WTC11 (cell line): ENCODE results near the gene GATD1. TPM values are rescaled to one million over a fixed set of nuclear protein-coding genes. Genes with fewer than 3 reads are reported as not detected.
A peak's percentile ranks its signal among the peaks of the same experiment; 100 is the strongest.

Source experiments
- E2F1 ChIP-seq: sonication (generic); formaldehyde crosslinking; IDR thresholded peaks from 2 replicates; pipeline ENCODE4 v1.8.0; 2022; ENCODE audit warnings: mild to moderate bottlenecking, missing genetic modification reagents
- E2F4 ChIP-seq: sonication (generic); formaldehyde crosslinking; IDR thresholded peaks from 2 replicates; pipeline ENCODE4 v1.8.1; 2022; ENCODE audit warnings: low read depth, mild to moderate bottlenecking, moderate library complexity, missing genetic modification reagents, borderline replicate concordance
- ELF4 ChIP-seq: sonication (generic); formaldehyde crosslinking; IDR thresholded peaks from 2 replicates; pipeline ENCODE4 v1.8.1; 2022; ENCODE audit warnings: low read depth, mild to moderate bottlenecking, moderate library complexity, missing genetic modification reagents
- FOXP1 ChIP-seq: sonication (generic); formaldehyde crosslinking; IDR thresholded peaks from 2 replicates; pipeline ENCODE4 v1.8.0; 2022; ENCODE audit warnings: missing genetic modification reagents, mild to moderate bottlenecking, moderate library complexity, borderline replicate concordance
- FOXP4 ChIP-seq: sonication (generic); formaldehyde crosslinking; IDR thresholded peaks from 2 replicates; pipeline ENCODE4 v1.8.0; 2022; ENCODE audit warnings: mild to moderate bottlenecking, missing genetic modification reagents
- HMGA2 ChIP-seq: fragments of 250-450 bp; sonication (Bioruptor Pico); IDR thresholded peaks from 2 replicates; pipeline ENCODE4 v1.4.0; 2021; ENCODE audit warnings: mild to moderate bottlenecking, moderate library complexity
- HMGXB4 ChIP-seq: sonication (generic); formaldehyde crosslinking; IDR thresholded peaks from 2 replicates; pipeline ENCODE4 v1.8.1; 2023; ENCODE audit warnings: mild to moderate bottlenecking, moderate library complexity, missing genetic modification reagents
- JAZF1 ChIP-seq: fragments of 250-450 bp; sonication (Bioruptor Pico); IDR thresholded peaks from 2 replicates; pipeline ENCODE4 v1.9.0; 2021; ENCODE audit warnings: moderate library complexity, mild to moderate bottlenecking, inconsistent platforms
- JUN ChIP-seq: sonication (generic); formaldehyde crosslinking; IDR thresholded peaks from 2 replicates; pipeline ENCODE4 v1.8.0; 2023; ENCODE audit warnings: mild to moderate bottlenecking, missing genetic modification reagents
- MAX ChIP-seq: sonication (generic); formaldehyde crosslinking; IDR thresholded peaks from 2 replicates; pipeline ENCODE4 v1.8.0; 2022; ENCODE audit warnings: mild to moderate bottlenecking, missing genetic modification reagents
- MLX ChIP-seq: sonication (generic); formaldehyde crosslinking; IDR thresholded peaks from 2 replicates; pipeline ENCODE4 v1.8.1; 2023; ENCODE audit warnings: mild to moderate bottlenecking, missing genetic modification reagents, moderate library complexity
- MXD4 ChIP-seq: fragments of 250-450 bp; sonication (Bioruptor Pico); IDR thresholded peaks from 2 replicates; pipeline ENCODE4 v1.8.0; 2021; ENCODE audit warnings: mild to moderate bottlenecking, moderate library complexity, borderline replicate concordance
- NR1H2 ChIP-seq: sonication (generic); formaldehyde crosslinking; IDR thresholded peaks from 2 replicates; pipeline ENCODE4 v1.9.0; 2021; ENCODE audit warnings: mild to moderate bottlenecking, moderate library complexity, missing genetic modification reagents
- OVOL2 ChIP-seq: fragments of 250-450 bp; sonication (Bioruptor Pico); IDR thresholded peaks from 2 replicates; pipeline ENCODE4 v1.9.0; 2021; ENCODE audit warnings: mild to moderate bottlenecking, borderline replicate concordance
- SOX15 ChIP-seq: fragments of 250-450 bp; sonication (Bioruptor Pico); IDR thresholded peaks from 2 replicates; pipeline ENCODE4 v1.9.0; 2021; ENCODE audit warnings: mild to moderate bottlenecking
- TCF7 ChIP-seq: sonication (generic); formaldehyde crosslinking; IDR thresholded peaks from 2 replicates; pipeline ENCODE4 v1.8.0; 2022; ENCODE audit warnings: mild to moderate bottlenecking, low read depth, missing genetic modification reagents, moderate library complexity
- USF2 ChIP-seq: sonication (generic); formaldehyde crosslinking; IDR thresholded peaks from 2 replicates; pipeline ENCODE4 v1.8.1; 2023; ENCODE audit warnings: mild to moderate bottlenecking, missing genetic modification reagents, moderate library complexity
- ZMAT4 ChIP-seq: fragments of 250-450 bp; sonication (Bioruptor Pico); IDR thresholded peaks from 2 replicates; pipeline ENCODE4 v1.9.0; 2021; ENCODE audit warnings: mild to moderate bottlenecking
- ZNF121 ChIP-seq: sonication (generic); formaldehyde crosslinking; IDR thresholded peaks from 2 replicates; pipeline ENCODE4 v1.8.0; 2023; ENCODE audit warnings: missing genetic modification reagents
- ZNF281 ChIP-seq: sonication (generic); formaldehyde crosslinking; IDR thresholded peaks from 2 replicates; pipeline ENCODE4 v1.8.0; 2023; ENCODE audit warnings: mild to moderate bottlenecking, missing genetic modification reagents
- ZNF416 ChIP-seq: fragments of 250-450 bp; sonication (Bioruptor Pico); IDR thresholded peaks from 2 replicates; pipeline ENCODE4 v1.9.0; 2021; ENCODE audit warnings: mild to moderate bottlenecking, inconsistent platforms
- ZNF512 ChIP-seq: sonication (generic); formaldehyde crosslinking; IDR thresholded peaks from 2 replicates; pipeline ENCODE4 v1.8.1; 2022; ENCODE audit warnings: missing genetic modification reagents, borderline replicate concordance
- total RNA-seq: library from RNA; stranded (reverse); gene quantifications from 3 replicates; pipeline ENCODE4 v1.2.3, GENCODE V29; 2021

GATD1 gene
- total RNA-seq, 1 experiment from 2014 or later: 87.6 TPM

GRCh38 chr11:765025-765801, 12.1 kb downstream of the GATD1 start (continued):
- TF ChIP-seq ZNF281 (CRISPR knock-in tag): no peak
- TF ChIP-seq HMGXB4 (CRISPR knock-in tag): 0 out of 2 replicates have a peak, but pooled peaks have one; percentile 15
- no peak for TF ChIP-seq FOXP1 (CRISPR knock-in tag)
- no peak for TF ChIP-seq E2F4 (CRISPR knock-in tag)
- peak; percentile 65 for TF ChIP-seq ZNF416 (CRISPR knock-in tag)
- TF ChIP-seq USF2 (CRISPR knock-in tag): no peak
- TF ChIP-seq ZNF121: peak; percentile 49; the same call in 1 of the 2 replicates
- no peak for TF ChIP-seq MXD4 (CRISPR knock-in tag)
- TF ChIP-seq FOXP4 (CRISPR knock-in tag): no peak
- no peak for TF ChIP-seq ZNF512 (CRISPR knock-in tag)
- TF ChIP-seq JUN (CRISPR knock-in tag): no peak
- TF ChIP-seq TCF7 (CRISPR knock-in tag): no peak
- no peak for TF ChIP-seq OVOL2
- TF ChIP-seq E2F1 (CRISPR knock-in tag): no peak
- TF ChIP-seq ZMAT4: no peak
- no peak for TF ChIP-seq JAZF1 (CRISPR knock-in tag)
- no peak for TF ChIP-seq MLX (CRISPR knock-in tag)
- TF ChIP-seq HMGA2 (CRISPR knock-in tag): 0 out of 2 replicates have a peak, but pooled peaks have one; percentile 6
- TF ChIP-seq MAX: 0 out of 2 replicates have a peak, but pooled peaks have one; percentile 14
- no peak for TF ChIP-seq ELF4 (CRISPR knock-in tag)
- TF ChIP-seq NR1H2 (CRISPR knock-in tag): no peak
- no peak for TF ChIP-seq SOX15
